HUES64 (cell line): ENCODE data around the gene SPIRE2.

Experiments
- H3K27ac ChIP-seq: 2 replicates; pipeline ENCODE4 v1.7.0; 2013; ENCODE audit warnings: low read depth, low read length, inconsistent platforms
- H3K27me3 ChIP-seq: 2 replicates; pipeline ENCODE4 v1.6.1; 2013; ENCODE audit warnings: mild to moderate bottlenecking, low read length; ENCODE audit not compliant: insufficient read depth
- H3K36me3 ChIP-seq: 2 replicates; pipeline ENCODE4 v1.6.1; 2013; ENCODE audit warnings: mild to moderate bottlenecking, low read length; ENCODE audit not compliant: insufficient read depth
- H3K4me1 ChIP-seq: 2 replicates; pipeline ENCODE4 v1.6.1; 2013; ENCODE audit warnings: mild to moderate bottlenecking, low read length, moderate library complexity; ENCODE audit not compliant: insufficient read depth
- H3K4me3 ChIP-seq: 2 replicates; pipeline ENCODE4 v1.5.1; 2013; ENCODE audit warnings: mild to moderate bottlenecking, low read length, moderate library complexity
- H3K9ac ChIP-seq: 2 replicates; pipeline ENCODE4 v1.6.1; 2013; ENCODE audit warnings: mild to moderate bottlenecking, low read depth, low read length
- H3K9me3 ChIP-seq: 2 replicates; pipeline ENCODE4 v1.6.1; 2013; ENCODE audit warnings: low read depth, low read length; ENCODE audit not compliant: insufficient read depth
- WGBS: fragments of 150-250, 120-280 bp; methylation state at CpG from one replicate; pipeline ENCODE4 v1.1.7; 2013; ENCODE audit warnings: missing lambda C conversion rate; 5-methylcytosine and 5-hydroxymethylcytosine counted together

The SPIRE2 gene

GRCh38 chr16:89855986-89856385, 27.7 kb downstream of the SPIRE2 start:
- Histone ChIP-seq H3K9me3 (no peaks in the 10 kb centered on the region), H3K36me3 (no peaks in the 10 kb centered on the region), H3K27me3 (no peaks in the 10 kb centered on the region), H3K27ac (no peak overlapping the region), H3K4me3 (no peak overlapping the region), H3K4me1 (no peaks in the 10 kb centered on the region), H3K9ac (no peak overlapping the region)
- 96% methylated on average over 22 of the region's 22 CpGs for WGBS

- H3K9ac ChIP-seq, result no peak overlapping the region
- no peak overlapping the region for H3K27ac ChIP-seq
- no peak overlapping the region for H3K4me3 ChIP-seq
- H3K9me3 ChIP-seq, result no peaks in the 10 kb centered on the region
- WGBS, result 94% methylated on average over 25 of the region's 25 CpGs
- H3K27me3 ChIP-seq, result no peaks in the 10 kb centered on the region
- no peaks in the 10 kb centered on the region for H3K4me1 ChIP-seq
- no peaks in the 10 kb centered on the region for H3K36me3 ChIP-seq
Observed at GRCh38 chr16:89858973-89859614, 30.8 kb downstream of the SPIRE2 start.

GRCh38 chr16:89859615-89860007, 31.3 kb downstream of the SPIRE2 start:
- H3K27ac ChIP-seq, result no peak overlapping the region
- H3K4me1 ChIP-seq, result no peaks in the 10 kb centered on the region
- H3K4me3 ChIP-seq, result no peak overlapping the region
- H3K9ac ChIP-seq, result no peak overlapping the region
- peaks cover 4% of the 10 kb centered on the region; the same call in 1 of the 2 replicates for H3K36me3 ChIP-seq
- 91% methylated on average over 16 of the region's 16 CpGs for WGBS
- H3K9me3 ChIP-seq, result no peaks in the 10 kb centered on the region
- no peaks in the 10 kb centered on the region for H3K27me3 ChIP-seq

- no peaks in the 10 kb centered on the region for H3K9me3 ChIP-seq
- H3K9ac ChIP-seq, result no peak overlapping the region
- H3K27ac ChIP-seq, result no peak overlapping the region
- no peak overlapping the region for H3K4me3 ChIP-seq
- H3K27me3 ChIP-seq, result no peaks in the 10 kb centered on the region
- 39% methylated on average over 28 of the region's 28 CpGs for WGBS
- no peaks in the 10 kb centered on the region for H3K4me1 ChIP-seq
- H3K36me3 ChIP-seq, result peaks cover 7% of the 10 kb centered on the region; the same call in 1 of the 2 replicates
Observed at GRCh38 chr16:89860747-89861304, 32.6 kb downstream of the SPIRE2 start.

- no peaks in the 10 kb centered on the region for H3K4me1 ChIP-seq
- H3K9me3 ChIP-seq, result no peaks in the 10 kb centered on the region
- H3K36me3 ChIP-seq, result peaks cover 7% of the 10 kb centered on the region; the same call in 1 of the 2 replicates
- no peak overlapping the region for H3K9ac ChIP-seq
- H3K27ac ChIP-seq, result no peak overlapping the region
- H3K27me3 ChIP-seq, result no peaks in the 10 kb centered on the region
- no peak overlapping the region for H3K4me3 ChIP-seq
- 94% methylated on average over 12 of the region's 12 CpGs for WGBS
Observed at GRCh38 chr16:89861648-89862047, 33.4 kb downstream of the SPIRE2 start.

GRCh38 chr16:89862732-89863131, 34.5 kb downstream of the SPIRE2 start:
- no peak overlapping the region for H3K9ac ChIP-seq
- no peaks in the 10 kb centered on the region for H3K4me1 ChIP-seq
- H3K27me3 ChIP-seq, result no peaks in the 10 kb centered on the region
- H3K9me3 ChIP-seq, result peaks cover 4% of the 10 kb centered on the region; the same call in 1 of the 2 replicates
- no peak overlapping the region for H3K27ac ChIP-seq
- 97% methylated on average over 6 of the region's 6 CpGs for WGBS
- peaks cover 7% of the 10 kb centered on the region; the same call in 1 of the 2 replicates for H3K36me3 ChIP-seq
- H3K4me3 ChIP-seq, result no peak overlapping the region

- Histone ChIP-seq H3K36me3 (peaks cover 7% of the 10 kb centered on the region; the same call in 1 of the 2 replicates), H3K9me3 (peaks cover 7% of the 10 kb centered on the region), H3K27me3 (no peaks in the 10 kb centered on the region), H3K9ac (no peak overlapping the region), H3K4me1 (no peaks in the 10 kb centered on the region), H3K27ac (no peak overlapping the region), H3K4me3 (no peak overlapping the region)
- 88% methylated on average over 20 of the region's 21 CpGs for WGBS
Observed at GRCh38 chr16:89863741-89864526, 35.7 kb downstream of the SPIRE2 start.

GRCh38 chr16:89864527-89864820, 36.2 kb downstream of the SPIRE2 start:
- no peak overlapping the region for H3K27ac ChIP-seq
- 95% methylated on average over 5 of the region's 5 CpGs for WGBS
- no peak overlapping the region for H3K4me3 ChIP-seq
- H3K4me1 ChIP-seq, result no peaks in the 10 kb centered on the region
- peaks cover 7% of the 10 kb centered on the region; the same call in 1 of the 2 replicates for H3K36me3 ChIP-seq
- no peaks in the 10 kb centered on the region for H3K27me3 ChIP-seq
- H3K9ac ChIP-seq, result no peak overlapping the region
- peaks cover 7% of the 10 kb centered on the region for H3K9me3 ChIP-seq

GRCh38 chr16:89867918-89868317, 39.6 kb downstream of the SPIRE2 start:
- H3K4me1 ChIP-seq, result no peaks in the 10 kb centered on the region
- peaks cover 7% of the 10 kb centered on the region; the same call in 1 of the 2 replicates for H3K36me3 ChIP-seq
- H3K27ac ChIP-seq, result no peak overlapping the region
- H3K9ac ChIP-seq, result no peak overlapping the region
- peaks cover 7% of the 10 kb centered on the region for H3K9me3 ChIP-seq
- peaks cover 2% of the 10 kb centered on the region; the same call in 1 of the 2 replicates for H3K27me3 ChIP-seq
- WGBS, result 95% methylated on average over 5 of the region's 5 CpGs
- no peak overlapping the region for H3K4me3 ChIP-seq

GRCh38 chr16:89869911-89870310, 41.6 kb downstream of the SPIRE2 start:
- Histone ChIP-seq H3K27me3 (peaks cover 2% of the 10 kb centered on the region; the same call in 1 of the 2 replicates), H3K9ac (no peak overlapping the region), H3K9me3 (peaks cover 9% of the 10 kb centered on the region), H3K27ac (no peak overlapping the region), H3K36me3 (peaks cover 7% of the 10 kb centered on the region), H3K4me3 (no peak overlapping the region), H3K4me1 (no peaks in the 10 kb centered on the region)
- WGBS, result 96% methylated on average over 12 of the region's 12 CpGs

- Histone ChIP-seq H3K9me3 (peaks cover 13% of the 10 kb centered on the region), H3K27me3 (peaks cover 2% of the 10 kb centered on the region; the same call in 1 of the 2 replicates), H3K4me3 (no peak overlapping the region), H3K27ac (no peak overlapping the region), H3K36me3 (peaks cover 8% of the 10 kb centered on the region), H3K4me1 (no peaks in the 10 kb centered on the region), H3K9ac (no peak overlapping the region)
- WGBS, result 94% methylated on average over 6 of the region's 6 CpGs
Observed at GRCh38 chr16:89870440-89870839, 42.2 kb downstream of the SPIRE2 start.
